PC-9 (cell line): ENCODE data around the gene TTC29. TPM values are rescaled to one million over a fixed set of nuclear protein-coding genes. Genes with fewer than 3 reads are reported as not detected.

ENCODE experiments used
- BruUV-seq: library from RNA; stranded (reverse); fragments of 400-500 nt; replicated peaks from 2 replicates; lab custom pipeline; 2021; lab: Mats Ljungman, UMichigan
- CTCF ChIA-PET: fragments of 300-600 bp; sonication (Branson Sonifier 250); formaldehyde crosslinking; loops from one replicate; lab custom pipeline; 2022; ENCODE audit warnings: antibody characterized with exemption; lab: Charles Lee
- POLR2A ChIA-PET: fragments of 300-600 bp; sonication (Branson Sonifier 250); formaldehyde crosslinking; loops from one replicate; lab custom pipeline; 2022; ENCODE audit warnings: antibody characterized with exemption; ENCODE audit not compliant: unreplicated experiment; lab: Charles Lee
- DNase-seq, 2 experiments: peaks; one replicate each; pipeline versions ENCODE4 v3.0.0 to v3.0.0-alpha.2; 2015 to 2022; ENCODE audit warnings: mixed read lengths in 1 of 2
- H2AFZ ChIP-seq: fragments of 200-600 bp; sonication (generic); 2 replicates; pipeline ENCODE4 v1.8.1; 2017; ENCODE audit warnings: antibody characterized with exemption
- H3F3A ChIP-seq: fragments of 200-600 bp; sonication (generic); 2 replicates; pipeline ENCODE4 v1.8.1; 2017; ENCODE audit warnings: antibody characterized with exemption, mild to moderate bottlenecking, low read depth; ENCODE audit not compliant: insufficient read depth
- H3K27ac ChIP-seq: fragments of 200-600 bp; sonication (generic); 2 replicates; pipeline ENCODE4 v1.6.1; 2016; ENCODE audit warnings: mixed run types
- H3K27me3 ChIP-seq: fragments of 200-600 bp; sonication (generic); 2 replicates; pipeline ENCODE4 v1.6.1; 2016; ENCODE audit warnings: low read depth, mixed run types; ENCODE audit not compliant: insufficient read depth
- H3K36me3 ChIP-seq: fragments of 200-600 bp; sonication (generic); 2 replicates; pipeline ENCODE4 v1.6.1; 2016; ENCODE audit warnings: low read depth, mixed run types
- H3K4me1 ChIP-seq: fragments of 200-600 bp; sonication (generic); replicated peaks from 2 replicates; pipeline ENCODE4 v1.6.1; 2016; ENCODE audit warnings: mixed run types; ENCODE audit not compliant: insufficient read depth
- H3K4me2 ChIP-seq: fragments of 200-600 bp; sonication (generic); 2 replicates; pipeline ENCODE4 v1.6.1; 2017; ENCODE audit warnings: mixed run types
- H3K4me3 ChIP-seq: fragments of 200-600 bp; sonication (generic); 2 replicates; pipeline ENCODE4 v1.6.1; 2016; ENCODE audit warnings: mixed run types
- H3K79me2 ChIP-seq: fragments of 200-600 bp; sonication (generic); 2 replicates; pipeline ENCODE4 v1.6.1; 2017; ENCODE audit warnings: low read depth, mixed run types
- H3K9me2 ChIP-seq: fragments of 200-600 bp; sonication (generic); 2 replicates; pipeline ENCODE4 v1.8.1; 2017; ENCODE audit warnings: mild to moderate bottlenecking; ENCODE audit not compliant: insufficient read depth
- H3K9me3 ChIP-seq: fragments of 200-600 bp; sonication (generic); 2 replicates; pipeline ENCODE4 v1.8.1; 2016; ENCODE audit warnings: low read depth; ENCODE audit not compliant: insufficient read depth
- H4K20me1 ChIP-seq: fragments of 200-600 bp; sonication (generic); 2 replicates; pipeline ENCODE4 v1.8.1; 2017; ENCODE audit not compliant: insufficient read depth
- CTCF ChIP-seq: fragments of 200-600 bp; sonication (generic); conservative IDR thresholded peaks from 2 replicates; pipeline ENCODE4 v1.6.1; 2017; ENCODE audit warnings: mixed run types, antibody characterized with exemption, mild to moderate bottlenecking, moderate library complexity
- EZH2 ChIP-seq: fragments of 200-600 bp; sonication (generic); IDR thresholded peaks from 2 replicates; pipeline ENCODE4 v1.8.0; 2017; ENCODE audit warnings: antibody characterized with exemption, low read depth
- intact Hi-C: fragments of 100-400 bp; cut with micrococcal nuclease; formaldehyde crosslinking; loops from one replicate; pipeline ENCODE4 v1.10.0; 2022; ENCODE audit not compliant: unreplicated experiment
- total RNA-seq: library from RNA; stranded (reverse); gene quantifications from 2 replicates; pipeline ENCODE4 v1.2.3, GENCODE V29; 2021

TTC29 gene
- total RNA-seq, 1 experiment from 2014 or later: not detected

- no peak overlapping the region for H3K4me3 ChIP-seq
- TF ChIP-seq EZH2: no peak
- TF ChIP-seq CTCF: no peak
- no peaks in the 10 kb centered on the region for H3K4me1 ChIP-seq
- no peaks in the 10 kb centered on the region for H3K27me3 ChIP-seq
- H3K79me2 ChIP-seq: no peaks in the 10 kb centered on the region
- CTCF ChIA-PET: no interaction called here
- POLR2A ChIA-PET: no interaction called here
- H3F3A ChIP-seq: no peaks in the 10 kb centered on the region
- H3K9me3 ChIP-seq: no peaks in the 10 kb centered on the region
- H3K36me3 ChIP-seq: no peaks in the 10 kb centered on the region
- H3K4me2 ChIP-seq: no peak overlapping the region
- DNase-seq: no peak
- no TSS peak for BruUV-seq
- H4K20me1 ChIP-seq: no peaks in the 10 kb centered on the region
- no peak overlapping the region for H3K27ac ChIP-seq
- H2AFZ ChIP-seq: no peak overlapping the region
- H3K9me2 ChIP-seq: no peaks in the 10 kb centered on the region
- intact Hi-C loops: no loop called here
Measured at GRCh38 chr4:146844761-146845160, 100.9 kb downstream of the TTC29 start.

- Histone ChIP-seq H3K27me3 (no peaks in the 10 kb centered on the region), H3F3A (no peaks in the 10 kb centered on the region), H3K9me2 (no peaks in the 10 kb centered on the region), H3K4me2 (no peak overlapping the region), H4K20me1 (no peaks in the 10 kb centered on the region), H3K4me3 (no peak overlapping the region), H2AFZ (no peak overlapping the region), H3K4me1 (no peaks in the 10 kb centered on the region), H3K79me2 (no peaks in the 10 kb centered on the region), H3K36me3 (no peaks in the 10 kb centered on the region), H3K27ac (no peak overlapping the region), H3K9me3 (no peaks in the 10 kb centered on the region)
- DNase-seq: no peak
- intact Hi-C loops: no loop called here
- no TSS peak for BruUV-seq
- CTCF ChIA-PET: no interaction called here
- no peak for TF ChIP-seq EZH2
- POLR2A ChIA-PET: interaction anchor here (0.7 kb wide), 1 partner anchor 14 kb away, joined by 3 read pairs; no protein-coding TSS in a partner anchor
Measured at GRCh38 chr4:146842876-146843275, 102.8 kb downstream of the TTC29 start.

DNA sequence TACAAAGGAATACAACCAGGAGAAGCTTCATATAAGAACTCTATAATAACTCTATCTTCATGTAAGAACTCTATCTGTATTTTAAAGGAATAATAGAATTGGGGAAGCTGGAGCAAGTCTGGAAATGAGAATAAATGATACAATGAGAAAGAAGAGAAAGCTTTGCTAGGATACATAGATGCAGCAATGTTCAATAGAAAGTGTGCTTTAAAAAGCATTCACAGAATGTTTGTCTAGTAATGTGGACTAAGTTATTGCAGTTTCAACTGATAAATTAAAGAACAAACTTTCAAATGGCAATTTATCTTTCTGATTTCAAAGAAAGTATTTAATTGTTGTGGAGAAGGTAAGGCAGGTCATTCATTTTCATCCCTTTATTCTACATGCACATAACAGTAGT is 104.9 kb downstream of the TTC29 start:
- no peaks in the 10 kb centered on the region for H4K20me1 ChIP-seq
- DNase-seq: no peak
- H3K4me2 ChIP-seq: no peak overlapping the region
- no peaks in the 10 kb centered on the region for H3F3A ChIP-seq
- H3K9me2 ChIP-seq: no peaks in the 10 kb centered on the region
- H3K4me1 ChIP-seq: no peaks in the 10 kb centered on the region
- ChIA-PET POLR2A (no interaction called here), CTCF (no interaction called here)
- no peaks in the 10 kb centered on the region for H3K27me3 ChIP-seq
- H3K36me3 ChIP-seq: no peaks in the 10 kb centered on the region
- intact Hi-C loops: no loop called here
- H2AFZ ChIP-seq: no peak overlapping the region
- H3K27ac ChIP-seq: no peak overlapping the region
- no TSS peak for BruUV-seq
- no peaks in the 10 kb centered on the region for H3K79me2 ChIP-seq
- H3K9me3 ChIP-seq: no peaks in the 10 kb centered on the region
- no peak overlapping the region for H3K4me3 ChIP-seq
- TF ChIP-seq CTCF (no peak), EZH2 (no peak)

DNA sequence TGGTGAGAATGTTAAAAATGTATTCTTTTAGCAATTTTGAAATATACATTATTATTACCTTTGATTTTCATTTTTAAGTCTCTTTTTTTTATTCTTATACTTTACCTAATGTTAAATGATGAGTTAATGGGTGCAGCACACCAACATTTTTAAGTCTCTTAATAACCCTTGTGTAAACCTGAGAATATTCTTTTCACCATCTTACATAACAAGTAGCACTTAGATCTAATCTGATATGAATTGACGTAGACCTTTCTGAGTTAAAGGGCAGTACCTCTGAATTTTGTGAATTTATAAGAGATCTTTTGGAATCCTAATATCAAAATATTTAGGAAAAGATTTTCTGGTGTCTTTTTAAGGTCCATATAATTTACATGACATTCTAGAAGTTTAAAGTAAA is 110.6 kb downstream of the TTC29 start:
- Histone ChIP-seq H3K4me1 (no peaks in the 10 kb centered on the region), H3K4me3 (no peak overlapping the region), H3K36me3 (no peaks in the 10 kb centered on the region), H2AFZ (no peak overlapping the region), H3K4me2 (no peak overlapping the region), H3K79me2 (no peaks in the 10 kb centered on the region), H3K27me3 (no peaks in the 10 kb centered on the region), H4K20me1 (no peaks in the 10 kb centered on the region), H3K27ac (no peak overlapping the region), H3K9me3 (no peaks in the 10 kb centered on the region), H3K9me2 (no peaks in the 10 kb centered on the region), H3F3A (no peaks in the 10 kb centered on the region)
- no TSS peak for BruUV-seq
- CTCF ChIA-PET: no interaction called here
- POLR2A ChIA-PET: no interaction called here
- DNase-seq: no peak
- intact Hi-C loops: no loop called here
- TF ChIP-seq EZH2 (no peak), CTCF (no peak)
